GM13977 (cell line): ENCODE measurements around the gene SCYGR7.
"Not testable (repeated sequence)": the region's sequence is repeated elsewhere in the genome, so short reads cannot be mapped to it uniquely, and the experiment has no call there.

Experiments
- DNase-seq: peaks from one replicate; pipeline ENCODE4 v3.0.0; 2012; ENCODE audit warnings: low spot score
- in situ Hi-C: fragments of 300-500 bp; cut with MboI; formaldehyde crosslinking; loops from one replicate; pipeline ENCODE4 v1.12.0; 2022; ENCODE audit warnings: low sequenced_read_pairs, low pct_unique_long_range_greater_than_20kb, mixed read lengths, inconsistent platforms; ENCODE audit not compliant: unreplicated experiment
- TF ChIP-seq, protein P1 (sequence below): IDR thresholded peaks from 2 replicates; pipeline ENCODE4 v1.5.1; 2012; ENCODE audit warnings: mild to moderate bottlenecking, control low read depth; ENCODE audit not compliant: insufficient read depth; ENCODE audit errors: extremely low read depth, missing control alignments

SCYGR7 gene

DNA sequence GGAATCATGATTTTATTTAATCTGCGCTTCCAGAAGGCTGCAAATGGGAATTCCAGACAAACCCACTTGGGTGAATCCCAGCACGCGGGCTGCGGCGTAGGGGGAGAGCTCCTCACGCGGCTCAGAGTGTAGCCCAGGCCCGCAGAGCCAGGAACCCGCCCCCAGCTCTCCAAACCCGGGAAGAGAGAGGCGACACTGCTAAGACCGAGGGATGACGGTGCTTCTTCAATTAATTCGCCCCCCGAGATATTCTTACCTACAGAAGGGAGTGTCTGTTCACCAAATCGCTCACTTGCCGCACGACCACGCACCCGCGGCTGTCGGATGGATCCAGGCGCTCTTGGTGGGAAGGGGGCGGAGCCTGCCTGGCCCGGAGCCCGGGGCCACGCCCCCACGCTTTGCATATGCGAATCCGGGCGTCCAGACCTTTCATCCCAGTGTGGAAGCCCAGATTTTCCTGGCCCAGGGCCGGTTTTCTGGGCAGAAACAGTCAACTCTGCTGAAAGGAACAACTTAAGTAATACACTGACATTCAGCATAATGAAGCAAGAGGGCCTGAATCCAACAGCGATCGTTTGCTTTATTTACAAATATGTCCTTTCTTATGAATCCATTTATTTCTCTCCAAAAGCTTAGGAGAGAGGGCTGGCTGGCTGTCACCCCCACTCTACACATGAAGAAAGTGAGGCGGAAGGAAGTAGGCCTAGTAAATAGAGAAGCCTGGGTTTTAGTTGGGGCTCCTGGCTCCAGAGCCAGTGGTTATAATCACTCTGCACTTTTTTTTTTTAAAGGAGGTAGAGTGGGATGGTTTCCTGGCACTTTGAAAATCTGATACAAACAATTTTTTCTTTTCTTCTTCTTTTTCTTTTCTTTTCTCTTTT is 10.2 kb upstream of the SCYGR7 start, which contains the start of gene SLC19A3:
TSS of gene SLC19A3 (minus strand) at position 342 of the 881 bp plus-strand sequence. CDS start 15,710 bp downstream, outside the sequence.
- DNase-seq = no peak
- TF ChIP-seq, protein P1, sequence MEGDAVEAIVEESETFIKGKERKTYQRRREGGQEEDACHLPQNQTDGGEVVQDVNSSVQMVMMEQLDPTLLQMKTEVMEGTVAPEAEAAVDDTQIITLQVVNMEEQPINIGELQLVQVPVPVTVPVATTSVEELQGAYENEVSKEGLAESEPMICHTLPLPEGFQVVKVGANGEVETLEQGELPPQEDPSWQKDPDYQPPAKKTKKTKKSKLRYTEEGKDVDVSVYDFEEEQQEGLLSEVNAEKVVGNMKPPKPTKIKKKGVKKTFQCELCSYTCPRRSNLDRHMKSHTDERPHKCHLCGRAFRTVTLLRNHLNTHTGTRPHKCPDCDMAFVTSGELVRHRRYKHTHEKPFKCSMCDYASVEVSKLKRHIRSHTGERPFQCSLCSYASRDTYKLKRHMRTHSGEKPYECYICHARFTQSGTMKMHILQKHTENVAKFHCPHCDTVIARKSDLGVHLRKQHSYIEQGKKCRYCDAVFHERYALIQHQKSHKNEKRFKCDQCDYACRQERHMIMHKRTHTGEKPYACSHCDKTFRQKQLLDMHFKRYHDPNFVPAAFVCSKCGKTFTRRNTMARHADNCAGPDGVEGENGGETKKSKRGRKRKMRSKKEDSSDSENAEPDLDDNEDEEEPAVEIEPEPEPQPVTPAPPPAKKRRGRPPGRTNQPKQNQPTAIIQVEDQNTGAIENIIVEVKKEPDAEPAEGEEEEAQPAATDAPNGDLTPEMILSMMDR = no peak
- in situ Hi-C loops = no loop called here

DNA sequence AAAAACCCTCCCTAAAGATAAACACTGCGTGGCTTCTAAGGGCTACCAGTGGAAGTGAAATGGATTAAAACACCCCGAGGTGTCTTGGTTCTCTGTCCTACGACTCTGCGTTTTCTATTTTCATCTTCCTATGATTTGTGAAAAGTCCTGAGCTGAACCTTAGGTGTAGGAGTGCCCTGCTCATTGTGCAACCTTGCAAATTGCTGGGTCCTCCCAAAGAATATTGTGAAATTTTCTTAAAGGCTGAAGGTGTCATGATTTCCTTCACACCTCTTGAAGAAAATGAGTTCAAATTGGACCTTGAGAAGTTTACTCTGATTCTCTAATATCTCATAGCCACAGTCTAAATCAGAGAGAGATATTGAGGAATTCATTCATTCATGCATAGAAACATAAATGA is 8.5 kb upstream of the SCYGR7 start:
- no peak for DNase-seq
- in situ Hi-C loops = no loop called here
- TF ChIP-seq, protein P1 = no peak

DNA sequence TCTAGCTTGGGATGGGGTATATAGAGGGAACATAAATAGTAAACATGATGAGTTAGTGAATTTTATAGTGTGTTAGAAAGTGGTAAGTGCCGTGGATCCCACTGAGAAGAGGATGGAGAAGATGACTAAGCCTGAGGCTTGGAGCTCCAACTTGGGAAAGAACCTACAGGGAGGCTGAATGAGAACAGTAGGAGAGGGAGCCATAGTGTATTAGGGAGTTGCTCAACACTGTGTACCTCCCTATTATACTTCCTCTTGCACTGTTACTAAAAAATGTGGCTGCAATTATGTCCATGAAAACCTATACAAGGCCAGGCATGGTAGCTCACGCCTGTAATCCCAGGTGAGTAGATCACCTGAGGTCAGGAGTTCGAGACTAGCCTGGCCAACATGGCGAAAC is 7.5 kb upstream of the SCYGR7 start:
- in situ Hi-C loops = no loop called here
- TF ChIP-seq, protein P1 = no peak
- no peak for DNase-seq

DNA sequence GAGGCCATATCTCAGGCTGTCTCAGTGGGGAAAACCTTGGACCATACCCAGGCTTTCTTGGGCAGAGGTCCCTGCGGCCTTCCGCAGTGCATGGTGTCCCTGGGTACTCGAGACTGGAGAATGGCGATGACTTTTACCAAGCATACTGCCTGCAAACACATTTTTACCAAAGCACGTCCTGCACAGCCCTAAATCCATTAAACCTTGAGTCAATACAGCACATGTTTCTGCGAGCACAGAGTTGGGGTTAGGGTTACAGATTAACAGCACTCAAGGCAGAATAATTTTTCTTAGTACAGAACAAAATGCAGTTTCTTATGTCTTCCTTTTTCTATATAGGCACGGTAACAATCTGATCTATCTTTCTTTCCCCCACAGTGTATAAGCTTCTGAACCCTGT is 5.3 kb upstream of the SCYGR7 start:
- in situ Hi-C loops, DNase-seq: not testable (repeated sequence)

DNA sequence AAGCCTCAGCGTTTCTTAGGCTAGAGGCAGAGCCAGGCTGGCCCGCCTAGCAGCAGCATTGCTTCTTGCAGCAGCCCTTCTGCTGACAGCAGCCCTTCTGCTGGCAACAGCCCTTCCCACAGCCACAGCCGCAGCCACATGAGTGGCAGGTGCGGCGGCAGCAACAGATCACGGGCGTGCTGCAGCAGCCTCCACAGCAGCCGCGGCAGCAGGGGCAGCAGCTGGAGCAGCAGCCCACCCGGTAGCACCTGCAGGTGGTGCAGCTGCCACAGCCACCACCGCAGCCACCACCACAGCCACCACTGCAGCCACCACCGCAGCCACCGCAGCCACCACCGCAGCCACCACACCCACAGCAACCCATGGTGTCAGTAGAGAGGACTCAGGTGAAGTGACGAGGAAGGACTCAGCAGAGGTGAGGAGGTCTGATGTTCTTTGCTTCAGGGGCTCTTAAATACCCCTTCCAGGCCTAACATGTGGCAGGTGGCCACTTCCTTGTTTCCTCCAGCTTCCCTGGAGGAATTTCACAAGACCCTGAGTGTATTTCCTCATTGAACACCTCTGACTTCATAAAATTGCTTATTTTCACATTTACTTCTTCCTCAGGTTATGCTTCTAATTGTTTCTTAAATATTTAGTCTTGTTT is 3.6 kb upstream of the SCYGR7 start, which contains the start of gene SCYGR6:
TSS of gene SCYGR6 (minus strand) at position 364 of the 646 bp plus-strand sequence. CDS start at position 364, 0 bp downstream.
- DNase-seq = no peak
- TF ChIP-seq, protein P1 = no peak
- in situ Hi-C loops = no loop called here

DNA sequence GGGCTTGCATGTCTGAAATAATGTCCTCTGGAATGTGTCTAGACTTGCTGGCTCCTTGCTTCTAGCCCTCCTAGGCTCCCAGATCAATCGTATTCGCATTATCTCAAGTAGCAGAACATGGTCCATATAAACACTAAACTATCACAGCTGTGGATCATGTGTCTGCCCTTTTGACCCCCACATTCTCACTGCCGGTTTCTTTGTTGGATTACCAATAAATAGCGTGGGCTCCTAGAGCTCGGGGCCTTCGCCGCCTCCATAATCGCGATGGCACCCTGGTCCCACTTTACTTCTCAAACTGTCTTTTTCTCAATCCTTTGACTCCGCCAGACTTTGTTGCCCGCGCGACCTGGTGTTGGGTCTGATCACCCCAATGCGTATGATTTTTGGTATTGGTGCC is 11.2 kb downstream of the SCYGR7 start:
- TF ChIP-seq, protein P1 = no peak
- DNase-seq = no peak
- in situ Hi-C loops = no loop called here

DNA sequence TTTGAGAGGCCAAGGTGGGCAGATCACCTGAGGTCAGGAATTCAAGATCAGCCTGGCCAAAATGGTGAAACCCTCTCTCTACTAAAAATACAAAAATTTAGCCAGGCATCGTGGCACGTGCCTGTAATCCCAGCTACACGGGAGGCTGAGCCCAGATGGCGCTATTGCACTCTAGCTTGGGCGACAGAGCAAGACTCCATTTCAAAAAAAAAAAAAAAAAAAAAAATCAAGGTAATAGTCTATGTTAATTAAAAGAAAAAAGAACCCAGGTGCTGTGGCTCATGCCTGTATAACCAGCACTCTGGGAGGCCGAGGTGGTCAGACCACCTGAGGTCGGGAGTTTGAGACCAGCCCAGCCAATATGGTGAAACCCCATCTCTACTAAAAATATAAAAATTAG is 12.6 kb downstream of the SCYGR7 start:
- TF ChIP-seq, protein P1 = peak; percentile 5
- in situ Hi-C loops, DNase-seq: not testable (repeated sequence)
